Esophagus muscularis mucosa (tissue), 4 donors: ENCODE results near the gene LRP3.
"Not testable (repeated sequence)": the region's sequence is repeated elsewhere in the genome, so short reads cannot be mapped to it uniquely, and the experiment has no call there.

Source experiments
- CTCF ChIP-seq, 3 experiments: fragments of 200-600 bp in 2 of 3; fragments of 450-650 bp in 1 of 3; sonication (generic) in 2 of 3; IDR thresholded peaks; one replicate each; pipeline ENCODE4 v1.5.1; 2017 to 2019; ENCODE audit warnings: antibody characterized with exemption in 3 of 3, mild to moderate bottlenecking in 2 of 3, moderate library complexity in 1 of 3
- EP300 ChIP-seq: sonication (generic); formaldehyde crosslinking; IDR thresholded peaks from one replicate; pipeline ENCODE4 v1.6.1; 2017; ENCODE audit warnings: antibody characterized with exemption
- POLR2A ChIP-seq: fragments of 450-650 bp; IDR thresholded peaks from one replicate; pipeline ENCODE4 v1.6.1; 2017; ENCODE audit warnings: antibody characterized with exemption, moderate library complexity, mild to moderate bottlenecking, low read depth
- POLR2AphosphoS5 ChIP-seq, 2 donors: sonication (generic); formaldehyde crosslinking; IDR thresholded peaks; one replicate each; pipeline ENCODE4 v1.6.1; 2017; ENCODE audit warnings: antibody characterized with exemption in 2 of 2

- TF ChIP-seq POLR2A; CTCF (IDR thresholded peaks at IDR 0.05); POLR2AphosphoS5 (IDR thresholded peaks at IDR 0.05); EP300: not testable (repeated sequence)
Measured at GRCh38 chr19:33191092-33191491, 3.0 kb upstream of the LRP3 start.
